ENCODE data around the gene HACE1. TPM values are rescaled to one million over a fixed set of nuclear protein-coding genes. Genes with fewer than 3 reads are reported as not detected.
"Not testable (repeated sequence)": the region's sequence is repeated elsewhere in the genome, so short reads cannot be mapped to it uniquely, and the experiment has no call there.

The HACE1 gene
- total RNA-seq, 2 donors from 2014 or later = 11.7 to 19.3 TPM

- Histone ChIP-seq H3K4me3 (no peak overlapping the region), H3K27me3 (replicated peaks; ENCODE audit: insufficient read depth) (no peaks in the 10 kb centered on the region), H3K36me3 (no peaks in the 10 kb centered on the region), H3K9me3 (no peaks in the 10 kb centered on the region), H3K4me1 (replicated peaks) (no peaks in the 10 kb centered on the region), H3K27ac (no peak overlapping the region)
- no peak for DNase-seq (ENCODE audit: low spot score)
- WGBS = 86% methylated on average over 4 of the region's 4 CpGs
- no peak for TF ChIP-seq POLR2AphosphoS5 (IDR thresholded peaks at IDR 0.05)
- intact Hi-C loops (cut with DNase I) = no loop called here
These were observed 93.1 kb downstream of the HACE1 start for GRCh38 chr6:104766595-104766994.

DNA sequence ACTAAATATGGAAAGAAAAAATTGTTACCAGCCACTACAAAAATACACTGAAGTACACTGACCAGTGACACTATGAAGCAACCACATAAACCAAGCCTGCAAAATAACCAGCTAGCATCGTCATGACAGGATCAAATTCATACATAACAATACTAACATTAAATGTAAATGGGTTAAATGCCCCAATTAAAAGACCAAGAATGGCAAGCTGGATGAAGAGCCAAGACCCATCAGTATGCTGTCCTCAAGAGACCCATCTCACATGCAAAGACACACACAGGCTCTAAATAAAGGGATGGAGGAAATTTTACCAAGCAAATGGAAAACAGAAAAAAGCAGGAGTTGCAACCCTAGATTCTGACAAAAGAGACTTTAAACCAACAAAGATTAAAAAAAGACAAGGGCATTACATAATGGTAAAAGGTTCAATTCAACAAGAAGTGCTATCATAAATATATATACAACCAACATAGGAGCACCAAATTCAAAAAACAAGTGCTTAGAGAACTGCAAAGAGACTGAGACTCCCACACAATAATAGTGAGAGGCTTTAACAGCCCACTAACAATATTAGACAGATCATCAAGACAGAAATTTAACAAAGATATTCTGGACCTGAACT, 104.8 kb downstream of the HACE1 start:
- H3K27me3 ChIP-seq (replicated peaks; ENCODE audit: insufficient read depth) = no peaks in the 10 kb centered on the region
- no peak overlapping the region for H3K4me3 ChIP-seq
- no peak for TF ChIP-seq POLR2A (IDR thresholded peaks at IDR 0.05)
- no peak for DNase-seq (ENCODE audit: low spot score)
- H3K9me3 ChIP-seq = no peaks in the 10 kb centered on the region
- H3K27ac ChIP-seq = no peak overlapping the region
- 97% methylated on average over 1 of the region's 1 CpG for WGBS
- no peaks in the 10 kb centered on the region for H3K4me1 ChIP-seq (replicated peaks)
- H3K36me3 ChIP-seq = no peaks in the 10 kb centered on the region
- intact Hi-C loops (cut with DNase I) = no loop called here

DNA sequence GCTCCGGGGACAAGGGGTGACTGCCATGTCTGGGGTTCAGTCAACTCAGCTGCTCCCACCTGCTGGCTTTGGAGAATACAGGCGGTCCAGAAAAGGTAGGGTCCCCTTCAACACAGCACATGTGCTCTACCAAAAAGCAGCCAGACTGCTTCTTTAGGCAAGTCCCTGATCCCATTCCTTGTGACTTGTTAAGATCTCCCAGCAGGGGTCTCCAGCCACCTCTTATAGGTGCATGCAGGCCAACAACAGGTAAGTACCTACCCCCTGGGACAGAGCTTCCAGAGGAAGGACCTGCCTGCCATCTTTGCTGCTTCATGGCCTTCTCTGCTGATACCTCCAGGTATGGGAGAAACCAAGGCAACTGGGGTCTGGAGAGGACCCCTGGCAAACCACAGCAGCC, 106.5 kb downstream of the HACE1 start:
- intact Hi-C loops (cut with DNase I) = no loop called here
- no peaks in the 10 kb centered on the region for H3K36me3 ChIP-seq
- no peaks in the 10 kb centered on the region for H3K4me1 ChIP-seq (replicated peaks)
- no peak overlapping the region for H3K27ac ChIP-seq
- no peak for TF ChIP-seq POLR2AphosphoS5 (IDR thresholded peaks at IDR 0.05)
- no peak for TF ChIP-seq POLR2A (IDR thresholded peaks at IDR 0.05)
- no peak for TF ChIP-seq CTCF (IDR thresholded peaks at IDR 0.05)
- DNase-seq (ENCODE audit: low spot score) = no peak
- no peaks in the 10 kb centered on the region for H3K27me3 ChIP-seq (replicated peaks; ENCODE audit: insufficient read depth)
- 94% methylated on average over 2 of the region's 2 CpGs for WGBS
- no peaks in the 10 kb centered on the region for H3K9me3 ChIP-seq
- no peak overlapping the region for H3K4me3 ChIP-seq

DNA sequence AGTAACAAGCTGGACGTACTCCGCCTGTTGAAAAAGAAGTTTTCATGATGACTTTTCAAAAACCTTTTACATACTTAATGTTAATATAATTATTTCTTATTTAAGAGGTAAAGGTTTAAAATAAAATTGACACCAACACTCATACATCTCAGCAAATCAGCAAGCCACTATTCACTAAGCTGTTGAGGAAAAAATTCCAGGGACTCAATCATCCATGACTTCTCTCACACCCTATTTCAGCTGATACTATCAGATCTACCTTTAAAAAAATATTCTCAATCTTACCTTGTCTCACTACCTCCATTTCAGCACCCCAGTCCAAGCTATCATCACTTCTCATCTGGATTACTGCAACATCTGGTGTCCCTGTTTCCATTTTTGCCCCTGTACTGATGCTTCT, 109.3 kb downstream of the HACE1 start:
- intact Hi-C loops (cut with DNase I) = no loop called here
- Histone ChIP-seq H3K9me3 (no peaks in the 10 kb centered on the region), H3K4me3 (no peak overlapping the region), H3K27me3 (replicated peaks; ENCODE audit: insufficient read depth) (no peaks in the 10 kb centered on the region), H3K27ac (no peak overlapping the region), H3K36me3 (no peaks in the 10 kb centered on the region), H3K4me1 (replicated peaks) (no peaks in the 10 kb centered on the region)
- TF ChIP-seq CTCF (IDR thresholded peaks at IDR 0.05) = no peak
- no peak for TF ChIP-seq POLR2A (IDR thresholded peaks at IDR 0.05)
- TF ChIP-seq POLR2AphosphoS5 (IDR thresholded peaks at IDR 0.05) = no peak
- 94% methylated on average over 2 of the region's 2 CpGs for WGBS
- no peak for DNase-seq (ENCODE audit: low spot score)

GRCh38 chr6:104739124-104739523, 120.6 kb downstream of the HACE1 start:
- H3K27me3 ChIP-seq (replicated peaks; ENCODE audit: insufficient read depth); H3K36me3 ChIP-seq; H3K4me1 ChIP-seq (replicated peaks); H3K27ac ChIP-seq; intact Hi-C loops (cut with DNase I); DNase-seq (ENCODE audit: low spot score); H3K4me3 ChIP-seq; H3K9me3 ChIP-seq: not testable (repeated sequence)
- 96% methylated on average over 3 of the region's 3 CpGs for WGBS

GRCh38 chr6:104737567-104737966, 122.2 kb downstream of the HACE1 start:
- 88% methylated on average over 16 of the region's 16 CpGs for WGBS

GRCh38 chr6:104736545-104736944, 123.2 kb downstream of the HACE1 start:
- H3K9me3 ChIP-seq = no peaks in the 10 kb centered on the region
- H3K27me3 ChIP-seq (replicated peaks; ENCODE audit: insufficient read depth) = no peaks in the 10 kb centered on the region
- intact Hi-C loops (cut with DNase I) = no loop called here
- H3K36me3 ChIP-seq = no peaks in the 10 kb centered on the region
- no peaks in the 10 kb centered on the region for H3K4me1 ChIP-seq (replicated peaks)
- WGBS = 91% methylated on average over 1 of the region's 1 CpG
- no peak for DNase-seq (ENCODE audit: low spot score)
- no peak overlapping the region for H3K4me3 ChIP-seq
- TF ChIP-seq CTCF (IDR thresholded peaks at IDR 0.05) (no peak), POLR2A (IDR thresholded peaks at IDR 0.05) (no peak), POLR2AphosphoS5 (IDR thresholded peaks at IDR 0.05) (no peak)
- H3K27ac ChIP-seq = no peak overlapping the region

More at GRCh38 chr6:104737567-104737966, 122.2 kb downstream of the HACE1 start:
- H3K4me1 ChIP-seq (replicated peaks); H3K4me3 ChIP-seq; H3K27me3 ChIP-seq (replicated peaks; ENCODE audit: insufficient read depth); DNase-seq (ENCODE audit: low spot score); H3K36me3 ChIP-seq; intact Hi-C loops (cut with DNase I); H3K9me3 ChIP-seq; H3K27ac ChIP-seq: not testable (repeated sequence)

All from prostate gland (tissue), 2 donors.